GM10266 (cell line): Measurements from ENCODE around the gene STARD7.

Experiments
- DNase-seq: peaks from one replicate; pipeline ENCODE4 v3.0.0; 2012; ENCODE audit errors: extremely low spot score
- CTCF ChIP-seq: IDR thresholded peaks from 2 replicates; pipeline ENCODE4 v1.5.1; 2012; ENCODE audit warnings: mild to moderate bottlenecking, low read depth; ENCODE audit not compliant: control insufficient read depth, insufficient read depth; ENCODE audit errors: missing control alignments

The STARD7 gene

GRCh38 chr2:96184188-96184587 lies 24.4 kb downstream of the STARD7 start:
- no peak for TF ChIP-seq CTCF

GRCh38 chr2:96181529-96181928 lies 27.1 kb downstream of the STARD7 start:
- DNase-seq = no peak
- TF ChIP-seq CTCF = no peak

More at GRCh38 chr2:96184188-96184587, 24.4 kb downstream of the STARD7 start:
- no peak for DNase-seq

- no peak for TF ChIP-seq CTCF
Measured at GRCh38 chr2:96180521-96180920, 28.1 kb downstream of the STARD7 start.

GRCh38 chr2:96180002-96180401 lies 28.6 kb downstream of the STARD7 start:
- no peak for DNase-seq
- no peak for TF ChIP-seq CTCF

More at GRCh38 chr2:96180521-96180920, 28.1 kb downstream of the STARD7 start:
- no peak for DNase-seq

GRCh38 chr2:96176661-96177060 lies 32.0 kb downstream of the STARD7 start:
- no peak for TF ChIP-seq CTCF
- no peak for DNase-seq

GRCh38 chr2:96175951-96176350 lies 32.7 kb downstream of the STARD7 start:
- DNase-seq = no peak
- TF ChIP-seq CTCF = no peak

GRCh38 chr2:96174251-96175144 lies 34.1 kb downstream of the STARD7 start:
- DNase-seq = peak; percentile 64
- TF ChIP-seq CTCF = peak; percentile 95
